Natural killer cell (primary cell): ENCODE results near the gene PTPN21. TPM values are rescaled to one million over a fixed set of nuclear protein-coding genes. Genes with fewer than 3 reads are reported as not detected.

Source experiments
- ATAC-seq, 3 donors: fragments of 150-1000 bp in 2 of 3; fragments of 200-7000 bp in 1 of 3; cut with Tn5 transposase; 1 replicate in 1 of 3; 2 replicates in 2 of 3; pipeline ENCODE4 v1.10.0; 2021; ENCODE audit warnings: mild to moderate bottlenecking in 2 of 3, moderate library complexity in 2 of 3
- DNase-seq, 2 donors: peaks; one replicate each; pipeline versions ENCODE4 v3.0.0 to v3.0.0-alpha.2; 2013 to 2021; ENCODE audit warnings: mixed read lengths in 1 of 2
- H3K27ac ChIP-seq: one replicate; pipeline ENCODE4 v1.5.1; 2013; ENCODE audit warnings: mild to moderate bottlenecking, low read length
- H3K27me3 ChIP-seq: one replicate; pipeline ENCODE4 v1.6.1; 2013; ENCODE audit warnings: low read length; ENCODE audit not compliant: control insufficient read depth, insufficient read depth
- H3K36me3 ChIP-seq: one replicate; pipeline ENCODE4 v1.6.1; 2013; ENCODE audit warnings: low read length; ENCODE audit not compliant: control insufficient read depth, insufficient read depth
- H3K4me1 ChIP-seq: one replicate; pipeline ENCODE4 v1.6.1; 2013; ENCODE audit warnings: low read length; ENCODE audit not compliant: control insufficient read depth, insufficient read depth
- H3K4me3 ChIP-seq: one replicate; pipeline ENCODE4 v1.5.1; 2013; ENCODE audit warnings: low read length
- H3K9me3 ChIP-seq: one replicate; pipeline ENCODE4 v1.6.1; 2013; ENCODE audit warnings: low read length; ENCODE audit not compliant: control insufficient read depth, insufficient read depth
- H3K27ac Mint-ChIP-seq, 2 donors: one replicate each; pipeline ENCODE4 v1.8.0; 2022; ENCODE audit warnings: mild to moderate bottlenecking in 2 of 2, mixed read lengths in 2 of 2, moderate library complexity in 1 of 2
- H3K27me3 Mint-ChIP-seq, 2 donors: one replicate each; pipeline ENCODE4 v1.8.0; 2022; ENCODE audit warnings: low read depth in 2 of 2, mixed read lengths in 2 of 2
- H3K36me3 Mint-ChIP-seq: one replicate; pipeline ENCODE4 v1.8.0; 2022; ENCODE audit warnings: mixed read lengths
- H3K4me1 Mint-ChIP-seq, 2 donors: one replicate each; pipeline ENCODE4 v1.8.0; 2022; ENCODE audit warnings: mixed read lengths in 2 of 2
- H3K4me3 Mint-ChIP-seq: one replicate; pipeline ENCODE4 v1.8.0; 2022; ENCODE audit warnings: mild to moderate bottlenecking, moderate library complexity, mixed read lengths
- H3K9me3 Mint-ChIP-seq, 2 donors: one replicate each; pipeline ENCODE4 v1.8.0; 2022; ENCODE audit warnings: mixed read lengths in 2 of 2
- WGBS: methylation state at CpG from one replicate; pipeline ENCODE4 v1.1.7; 2013; ENCODE audit warnings: missing lambda C conversion rate; ENCODE audit not compliant: insufficient coverage; 5-methylcytosine and 5-hydroxymethylcytosine counted together
- intact Hi-C: fragments of 100-400 bp; cut with micrococcal nuclease; formaldehyde crosslinking; loops from one replicate; pipeline ENCODE4 v1.14.2; 2022
- total RNA-seq, 4 donors: library from RNA; stranded (reverse); fragments of 120-200 nt in 1 of 4; gene quantifications; one replicate each; pipeline versions ENCODE4 v1.2.3 to v1.2.4, GENCODE V29; 2013 to 2022
- TF ChIP-seq, protein P1 (sequence below): fragments of 200-600 bp; IDR thresholded peaks from one replicate; pipeline ENCODE4 v1.8.0; 2022; ENCODE audit warnings: antibody characterized with exemption

PTPN21 gene
- total RNA-seq, 3 donors from 2014 or later (not counting 1 experiment from before 2014, with no cell fraction given), result 0.15 TPM; not detected in 2

DNA sequence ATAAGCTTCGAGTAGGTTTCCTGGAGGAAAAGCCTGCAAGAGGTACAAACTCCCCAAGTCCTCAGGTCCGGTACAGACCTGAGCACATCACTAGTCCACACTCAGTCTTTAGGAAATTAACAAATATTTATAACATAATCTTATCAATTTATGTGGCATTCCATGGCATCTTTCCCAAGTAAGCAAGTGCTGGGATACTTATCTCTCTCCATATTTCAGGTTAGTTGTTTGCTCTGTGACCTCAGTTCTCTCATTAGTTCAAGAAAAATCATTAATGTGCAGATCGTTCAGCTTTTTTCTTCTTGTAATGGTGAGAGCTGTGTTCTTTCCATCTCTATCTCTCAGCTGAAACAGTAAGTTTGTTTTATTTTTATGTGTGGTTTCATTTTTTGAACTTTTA, 134.6 kb downstream of the PTPN21 start:
- Histone ChIP-seq H3K4me1 (no peaks in the 10 kb centered on the region), H3K36me3 (no peaks in the 10 kb centered on the region), H3K4me3 (no peak overlapping the region), H3K27me3 (no peaks in the 10 kb centered on the region), H3K27ac (no peak overlapping the region), H3K9me3 (peaks cover 8% of the 10 kb centered on the region)
- WGBS, result 100% methylated on average over 2 of the region's 3 CpGs
- Mint-ChIP-seq H3K27me3 (no peaks in the 10 kb centered on the region), H3K9me3 (peaks cover 9 to 11% of the 10 kb centered on the region in 2 donors), H3K27ac (no peak overlapping the region), H3K36me3 (peaks cover 20% of the 10 kb centered on the region), H3K4me3 (no peak overlapping the region), H3K4me1 (peaks cover 0 to 4% of the 10 kb centered on the region in 2 donors)
- DNase-seq, result no peak
- ATAC-seq, result no peak
- TF ChIP-seq, protein P1, sequence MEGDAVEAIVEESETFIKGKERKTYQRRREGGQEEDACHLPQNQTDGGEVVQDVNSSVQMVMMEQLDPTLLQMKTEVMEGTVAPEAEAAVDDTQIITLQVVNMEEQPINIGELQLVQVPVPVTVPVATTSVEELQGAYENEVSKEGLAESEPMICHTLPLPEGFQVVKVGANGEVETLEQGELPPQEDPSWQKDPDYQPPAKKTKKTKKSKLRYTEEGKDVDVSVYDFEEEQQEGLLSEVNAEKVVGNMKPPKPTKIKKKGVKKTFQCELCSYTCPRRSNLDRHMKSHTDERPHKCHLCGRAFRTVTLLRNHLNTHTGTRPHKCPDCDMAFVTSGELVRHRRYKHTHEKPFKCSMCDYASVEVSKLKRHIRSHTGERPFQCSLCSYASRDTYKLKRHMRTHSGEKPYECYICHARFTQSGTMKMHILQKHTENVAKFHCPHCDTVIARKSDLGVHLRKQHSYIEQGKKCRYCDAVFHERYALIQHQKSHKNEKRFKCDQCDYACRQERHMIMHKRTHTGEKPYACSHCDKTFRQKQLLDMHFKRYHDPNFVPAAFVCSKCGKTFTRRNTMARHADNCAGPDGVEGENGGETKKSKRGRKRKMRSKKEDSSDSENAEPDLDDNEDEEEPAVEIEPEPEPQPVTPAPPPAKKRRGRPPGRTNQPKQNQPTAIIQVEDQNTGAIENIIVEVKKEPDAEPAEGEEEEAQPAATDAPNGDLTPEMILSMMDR, result no peak
- intact Hi-C loops, result no loop called here

DNA sequence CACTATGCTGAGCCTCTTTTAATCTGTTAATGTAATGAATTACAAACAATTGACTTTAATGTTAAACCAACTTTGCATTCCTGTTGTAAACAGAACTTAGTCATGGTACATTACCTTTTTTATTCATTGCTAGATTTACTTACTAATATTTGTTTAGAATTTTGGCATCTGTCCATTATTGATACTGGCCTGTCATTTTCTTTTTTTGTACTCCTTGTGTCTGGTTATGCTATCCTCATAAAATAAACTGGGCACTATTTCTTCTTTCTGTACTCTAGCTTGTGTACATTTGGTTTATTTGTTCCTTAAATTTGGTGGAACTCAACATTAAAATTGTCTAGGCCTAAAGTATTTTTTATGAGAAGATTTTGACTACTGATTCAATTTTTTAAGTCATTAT, 137.2 kb downstream of the PTPN21 start:
- no peak for ATAC-seq
- no peak overlapping the region for H3K4me3 Mint-ChIP-seq
- H3K9me3 Mint-ChIP-seq, result peaks cover 11% of the 10 kb centered on the region in 2 donors
- no peaks in the 10 kb centered on the region for H3K36me3 ChIP-seq
- peaks cover 0 to 4% of the 10 kb centered on the region in 2 donors for H3K4me1 Mint-ChIP-seq
- no peaks in the 10 kb centered on the region for H3K27me3 Mint-ChIP-seq
- intact Hi-C loops, result no loop called here
- peaks cover 8% of the 10 kb centered on the region for H3K9me3 ChIP-seq
- TF ChIP-seq, protein P1, result no peak
- H3K27ac Mint-ChIP-seq, result no peak overlapping the region
- no peak for DNase-seq
- no peak overlapping the region for H3K27ac ChIP-seq
- peaks cover 20% of the 10 kb centered on the region for H3K36me3 Mint-ChIP-seq
- no peak overlapping the region for H3K4me3 ChIP-seq
- H3K4me1 ChIP-seq, result no peaks in the 10 kb centered on the region
- no peaks in the 10 kb centered on the region for H3K27me3 ChIP-seq

Other genes starting within 250 kb of the PTPN21 start
- gene KCNK10, start 231.7 kb downstream of the PTPN21 start, total RNA-seq, result not detected
- gene SPATA7, start 169.3 kb downstream of the PTPN21 start, total RNA-seq, result 1 to 10 TPM; 2.5 to 3.2 (median 2.8) TPM
- 10 to 100 TPM; 44.1 to 54.5 (median 53.4) TPM for gene ZC3H14, start 8.0 kb upstream of the PTPN21 start, total RNA-seq
- 1 to 10 TPM in 2 of 3 donors, under 1 TPM in 1; 0.68 to 1.3 (median 1.0) TPM for gene EML5, start 237.9 kb upstream of the PTPN21 start, total RNA-seq